Fibroblast of skin of abdomen (primary cell): ENCODE measurements around the gene OLFML2B.
A peak's percentile ranks its signal among the peaks of the same experiment; 100 is the strongest.

Source experiments
- DNase-seq: peaks from one replicate; pipeline ENCODE4 v3.0.0-alpha.2; 2013

Gene OLFML2B

GRCh38 chr1:161973924-161974845 lies 49.5 kb downstream of the OLFML2B start:
- no peak for DNase-seq

DNA sequence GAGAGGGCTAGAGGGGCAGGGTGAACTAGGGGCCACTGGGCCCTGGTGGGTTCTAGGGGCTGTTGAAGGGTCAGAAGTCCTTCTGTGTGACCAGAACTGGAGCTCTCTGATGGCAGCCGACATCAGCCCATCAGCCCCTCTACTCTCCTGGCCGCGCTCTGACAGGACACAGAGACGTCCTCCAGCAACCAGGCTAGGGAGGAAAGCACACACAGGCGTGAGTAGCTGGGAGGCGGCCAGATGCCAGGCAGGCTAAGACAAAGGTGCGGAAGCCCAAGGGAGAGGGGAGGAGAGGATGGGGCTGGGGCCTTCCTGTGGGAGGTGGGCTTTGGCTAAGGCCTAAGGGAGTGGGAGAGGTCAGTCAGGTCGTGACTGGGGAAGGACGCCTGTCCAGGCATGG lies 50.8 kb downstream of the OLFML2B start:
- no peak for DNase-seq

DNA sequence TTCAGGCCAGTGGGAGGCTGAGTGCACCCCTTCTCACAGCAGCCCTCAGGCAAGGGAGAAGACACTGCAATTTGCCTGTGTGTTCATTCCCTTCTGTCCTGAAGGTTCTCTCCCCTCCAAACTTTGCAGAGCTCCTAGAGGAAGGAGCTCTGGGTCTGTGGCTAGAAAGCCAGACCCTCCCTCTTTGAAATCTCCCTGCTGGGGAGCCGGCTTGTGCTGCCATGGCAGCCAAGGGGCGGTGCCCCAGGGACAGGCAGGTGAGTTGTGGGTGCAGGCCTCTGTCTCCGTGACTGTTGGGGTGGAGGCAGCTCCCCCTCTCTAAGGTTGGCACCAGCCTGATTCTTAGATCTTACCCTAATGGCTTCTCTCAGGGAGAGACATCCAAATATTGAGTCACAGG lies 53.0 kb downstream of the OLFML2B start:
- no peak for DNase-seq

GRCh38 chr1:161970036-161970435 lies 53.6 kb downstream of the OLFML2B start:
- no peak for DNase-seq

- no peak for DNase-seq
Observed at GRCh38 chr1:161966067-161966466, 57.6 kb downstream of the OLFML2B start.

DNA sequence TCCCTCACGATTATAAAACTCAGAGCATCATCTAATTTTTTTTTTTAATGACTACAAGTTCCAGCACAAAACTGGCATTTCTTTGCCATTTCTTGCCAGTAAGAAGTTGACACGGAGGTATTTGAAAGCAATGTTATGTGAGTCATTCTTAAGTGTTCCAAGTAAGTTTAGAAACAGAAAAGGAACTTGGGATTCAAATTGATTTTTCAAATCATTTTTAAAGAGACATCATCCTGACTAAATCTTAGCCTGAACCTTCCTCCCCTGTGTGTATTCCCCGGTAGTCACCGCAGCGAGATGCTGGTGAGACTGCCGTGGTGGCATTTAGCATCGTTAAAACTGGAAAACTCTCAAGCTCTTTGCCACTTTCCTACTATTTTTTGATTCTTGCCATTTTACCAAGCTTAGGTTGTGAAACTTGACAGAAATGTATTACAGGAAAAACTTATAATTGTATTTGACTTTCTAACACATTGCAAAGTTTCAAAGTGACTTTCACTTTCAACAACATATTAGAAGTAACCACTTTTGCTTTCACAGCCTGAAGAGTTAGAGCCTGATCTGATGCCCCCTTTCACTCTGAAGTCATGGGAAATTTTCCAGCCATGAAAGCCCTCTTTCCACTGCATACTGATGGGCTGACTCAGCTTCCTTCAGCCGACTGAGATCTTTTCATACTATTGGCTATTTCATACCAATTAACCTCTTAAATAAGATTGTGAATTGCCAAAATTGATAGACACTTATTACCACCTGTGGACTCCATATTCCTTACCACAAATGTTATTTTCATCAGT lies 61.4 kb downstream of the OLFML2B start:
- peak; percentile 87 for DNase-seq

DNA sequence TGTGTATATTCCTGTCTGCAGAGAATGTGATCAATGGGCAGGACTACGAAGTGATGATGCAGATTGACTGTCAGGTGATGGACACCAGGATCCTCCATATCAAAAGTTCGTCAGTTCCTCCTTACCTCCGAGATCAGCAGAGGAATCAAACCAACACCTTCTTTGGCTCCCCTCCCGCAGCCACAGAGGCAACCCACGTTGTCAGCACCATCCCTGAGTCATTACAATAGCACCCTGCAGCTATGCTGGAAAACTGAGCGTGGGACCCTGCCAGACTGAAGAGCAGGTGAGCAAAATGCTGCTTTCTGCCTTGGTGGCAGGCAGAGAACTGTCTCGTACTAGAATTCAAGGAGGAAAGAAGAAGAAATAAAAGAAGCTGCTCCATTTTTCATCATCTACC lies 65.2 kb downstream of the OLFML2B start:
- DNase-seq = peak; percentile 45

DNA sequence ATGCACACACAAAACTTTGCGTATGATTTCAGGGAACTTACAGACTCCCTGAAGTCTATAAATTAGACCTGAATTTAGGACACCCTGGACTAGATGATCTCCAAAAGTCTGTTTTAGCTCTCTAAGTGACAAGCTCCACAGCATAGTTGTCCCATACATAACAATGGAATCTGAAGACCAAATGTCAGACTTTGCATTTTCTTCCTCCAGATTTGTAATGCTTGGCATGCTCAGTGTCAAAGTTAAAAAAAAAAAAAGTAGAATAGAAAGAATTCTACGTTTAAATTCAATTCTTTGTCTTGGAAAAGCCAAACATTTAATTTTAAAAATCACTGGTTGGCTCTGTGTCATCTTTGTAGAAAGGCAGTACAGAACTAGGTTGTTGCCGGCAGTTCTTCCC lies 66.7 kb downstream of the OLFML2B start:
- DNase-seq = no peak

GRCh38 chr1:161956097-161956496 lies 67.6 kb downstream of the OLFML2B start:
- peak; percentile 97 for DNase-seq

- DNase-seq = no peak
Observed at GRCh38 chr1:161955606-161956005, 68.1 kb downstream of the OLFML2B start.

DNA sequence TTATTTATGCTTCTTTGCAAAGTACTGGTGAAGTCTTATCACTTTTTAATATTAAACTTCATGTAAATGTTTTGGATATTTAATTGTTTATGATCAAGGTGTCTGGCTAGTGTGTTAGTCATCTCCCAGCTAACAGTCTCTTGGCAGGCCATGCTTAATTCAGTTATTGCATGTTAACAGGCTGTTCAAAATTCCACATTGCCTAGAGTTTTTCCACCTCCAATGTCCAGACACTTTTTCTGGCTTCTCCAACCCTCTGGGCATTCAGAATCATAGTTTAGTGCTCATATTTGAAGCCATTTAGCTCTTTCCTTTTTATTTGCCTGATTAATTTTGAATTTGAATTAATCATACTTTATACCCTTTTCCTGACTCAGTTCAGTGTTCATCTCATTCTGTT lies 69.2 kb downstream of the OLFML2B start:
- DNase-seq = peak; percentile 60

GRCh38 chr1:161954050-161954449 lies 69.6 kb downstream of the OLFML2B start:
- no peak for DNase-seq

DNA sequence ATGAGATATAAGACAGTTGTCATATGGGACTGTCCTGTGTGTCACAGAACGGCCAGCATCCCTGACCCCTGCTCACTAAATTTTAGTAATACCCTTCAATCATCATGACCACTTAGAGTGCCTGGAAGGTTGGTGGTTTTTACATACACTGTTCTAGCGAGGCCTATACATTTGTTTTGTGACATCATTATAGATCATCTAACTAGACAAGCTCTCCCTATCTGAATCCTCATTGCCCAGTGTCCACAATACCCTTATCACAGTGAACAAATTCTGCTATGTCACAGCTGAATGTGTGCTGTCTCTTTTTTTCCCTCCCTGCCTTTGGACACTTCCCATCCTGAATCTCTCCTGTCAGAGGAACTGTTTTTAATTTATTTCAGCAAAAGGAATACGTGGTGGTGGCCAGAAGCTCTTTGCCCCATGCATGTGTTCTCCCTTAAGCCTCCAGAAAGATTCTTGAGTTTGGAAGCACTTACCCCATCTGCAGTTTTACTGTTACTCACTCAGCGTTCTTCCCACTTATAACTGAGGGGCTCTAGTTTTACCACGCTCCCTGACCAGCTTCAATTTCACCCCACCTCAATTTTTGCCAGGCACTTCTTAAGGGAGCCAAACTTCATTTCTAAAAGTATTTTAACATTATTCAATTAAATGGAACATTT lies 70.3 kb downstream of the OLFML2B start:
- DNase-seq = no peak

DNA sequence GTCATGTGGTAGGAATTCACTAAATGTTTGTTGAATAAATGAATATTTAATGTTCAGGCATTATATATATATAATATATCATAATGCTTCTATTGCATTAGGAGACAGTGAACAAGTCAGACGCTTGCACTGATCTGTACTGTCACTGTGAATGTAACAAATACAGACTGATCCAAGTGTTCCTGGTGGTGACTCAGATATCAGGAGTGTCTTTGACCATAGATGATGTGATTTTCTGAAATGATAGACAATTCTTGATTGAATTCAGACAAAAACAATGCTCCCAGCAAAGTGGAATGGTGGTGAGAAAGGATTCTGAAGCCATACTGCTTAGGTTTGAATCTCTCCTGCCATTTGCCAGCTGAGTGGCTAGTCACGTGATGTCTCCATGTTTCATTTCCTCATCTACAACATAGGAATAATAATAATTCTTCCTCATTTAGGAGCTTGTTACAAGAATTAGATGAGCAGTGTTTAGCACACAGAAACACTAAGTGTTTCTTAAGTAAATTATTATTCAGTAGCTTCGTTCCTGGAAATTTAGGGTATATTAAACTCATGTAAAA lies 71.0 kb downstream of the OLFML2B start:
- DNase-seq = peak; percentile 51

GRCh38 chr1:161951646-161952045 lies 72.0 kb downstream of the OLFML2B start:
- DNase-seq = no peak

DNA sequence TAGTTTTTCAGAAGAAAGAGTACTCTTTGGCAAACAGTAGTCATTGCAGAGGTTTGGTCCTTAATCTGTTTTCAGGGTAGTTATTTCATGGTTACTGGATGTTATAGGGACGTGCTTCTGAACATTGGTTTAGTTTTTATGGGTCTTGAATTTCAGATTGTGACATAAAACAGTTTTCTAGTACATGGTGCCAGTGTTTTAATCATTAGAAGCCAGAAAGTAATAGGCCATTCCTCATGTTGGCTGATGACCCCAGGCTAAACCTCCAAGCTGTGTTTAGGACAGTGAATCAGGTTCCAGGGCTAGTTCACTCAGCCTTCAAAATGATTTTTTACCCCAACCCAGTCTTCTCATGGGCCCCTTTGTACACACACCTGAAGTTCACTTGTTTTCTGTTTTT lies 73.3 kb downstream of the OLFML2B start:
- no peak for DNase-seq

GRCh38 chr1:161949548-161949947 lies 74.1 kb downstream of the OLFML2B start:
- peak; percentile 49 for DNase-seq

GRCh38 chr1:161948435-161948834 lies 75.2 kb downstream of the OLFML2B start:
- DNase-seq = no peak

DNA sequence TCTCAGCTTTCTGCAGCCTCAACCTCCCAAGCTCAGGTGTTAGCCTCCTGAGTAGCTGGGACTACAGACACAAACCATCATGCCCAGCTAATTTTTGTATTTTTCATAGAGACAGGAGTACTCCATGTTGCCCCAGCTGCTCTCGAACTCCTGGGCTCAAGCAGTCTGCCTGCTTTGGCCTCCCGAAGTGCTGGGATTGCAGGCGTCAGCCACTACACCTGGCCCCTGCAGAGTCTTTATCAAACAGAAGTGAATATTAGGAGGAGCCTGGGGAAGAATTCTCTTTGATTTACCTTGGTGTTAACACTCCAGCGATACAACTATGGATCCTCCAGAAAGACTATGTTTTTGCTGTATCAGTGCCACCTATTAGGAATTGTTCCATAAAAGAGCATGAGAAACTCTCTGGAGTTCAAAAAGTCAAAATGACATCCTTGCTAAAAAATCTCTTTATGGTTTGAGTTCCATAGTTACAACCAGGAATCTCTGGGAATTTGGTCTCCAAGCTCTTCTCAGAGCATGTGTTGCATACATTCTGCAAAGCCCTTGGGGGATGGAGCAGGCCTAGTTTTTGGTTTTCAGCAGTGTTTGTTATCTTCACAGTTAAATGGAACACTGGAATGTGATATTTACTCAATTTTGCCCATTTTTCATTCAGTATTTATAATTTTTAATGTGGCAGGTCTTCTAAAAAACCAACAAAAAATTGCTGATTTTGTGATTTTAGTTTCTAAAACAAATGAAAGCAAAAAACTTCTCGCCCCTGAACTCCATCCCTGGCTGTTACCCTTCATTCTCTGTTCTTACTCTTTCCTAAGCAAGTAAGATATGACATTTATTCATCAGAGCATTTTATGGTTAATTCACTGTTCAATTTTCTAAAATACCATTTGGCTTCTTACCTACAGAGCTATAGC lies 77.3 kb downstream of the OLFML2B start:
- DNase-seq = peak; percentile 85

DNA sequence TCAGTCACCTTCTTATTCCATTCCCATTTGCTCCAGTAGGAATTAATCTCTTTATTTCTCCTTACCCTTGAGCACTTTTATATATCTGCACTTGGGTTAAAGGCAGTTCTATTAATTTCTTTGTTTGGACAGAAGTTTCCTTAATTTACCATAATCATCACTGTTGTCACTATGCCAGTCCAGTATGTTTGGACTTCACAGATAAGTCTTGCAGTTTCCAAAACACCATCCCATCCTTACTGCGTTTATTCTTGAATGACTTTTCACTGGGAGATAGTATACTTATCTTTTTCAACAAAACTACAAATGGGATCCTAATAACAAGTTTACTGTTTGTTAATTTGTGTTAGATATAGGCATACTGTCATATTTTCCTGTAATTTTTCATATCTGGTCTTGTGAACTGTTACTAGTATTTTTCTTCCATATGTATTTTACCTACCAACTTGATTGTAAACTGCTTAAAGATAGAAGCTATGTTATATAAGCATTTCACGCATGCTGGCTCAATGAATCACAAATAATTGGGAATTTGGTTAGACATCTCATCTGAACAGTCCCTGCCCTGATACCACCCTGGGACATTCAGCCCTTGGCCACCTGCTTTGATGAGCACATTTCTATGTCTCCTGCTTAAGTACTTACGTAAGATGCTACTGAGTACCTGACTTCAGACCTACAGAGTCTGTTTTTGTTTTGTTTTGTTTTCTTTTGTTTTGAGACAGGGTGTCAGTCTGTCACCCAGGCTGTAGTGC lies 78.2 kb downstream of the OLFML2B start:
- DNase-seq = no peak

DNA sequence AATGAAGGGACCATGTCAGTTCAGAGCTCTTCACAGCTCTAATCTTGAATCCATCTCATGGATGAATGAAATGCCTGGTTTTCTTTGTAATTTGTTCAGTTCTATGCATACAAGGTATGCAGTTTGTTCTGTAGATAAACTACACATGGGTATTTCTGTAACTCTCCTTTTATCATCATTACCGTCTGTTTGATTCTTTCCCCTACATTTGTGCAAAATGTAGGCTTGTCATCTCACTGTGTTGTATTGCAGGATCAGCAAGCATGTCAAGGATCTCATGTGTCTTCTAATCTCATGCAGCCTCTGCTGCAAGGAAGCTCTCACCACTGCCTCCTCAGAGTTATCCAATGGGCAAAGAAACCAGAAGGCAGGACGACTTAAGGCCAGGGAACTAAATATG lies 79.3 kb downstream of the OLFML2B start:
- DNase-seq = no peak
